ENCODE data around the gene CACNA1C. TPM values are rescaled to one million over a fixed set of nuclear protein-coding genes. Genes with fewer than 3 reads are reported as not detected.

The CACNA1C gene
- total and polyA plus RNA-seq, 2 donors (not counting 1 experiment from before 2014, with no cell fraction given) = 7.6 to 11.4 TPM

- no peaks in the 10 kb centered on the region for H3K27me3 ChIP-seq (ENCODE audit: control insufficient read depth, insufficient read depth, low read length)
- no peaks in the 10 kb centered on the region for H3K9me3 ChIP-seq (ENCODE audit: control insufficient read depth, insufficient read depth, low read depth, low read length)
- no peak for DNase-seq (ENCODE audit: low read depth in 2 of 2)
- H3K9ac ChIP-seq (ENCODE audit: insufficient read depth, low read length) = no peak overlapping the region
- no peak overlapping the region for H3K4me2 ChIP-seq (ENCODE audit: extremely low read depth, insufficient read depth, low read length)
- TF ChIP-seq EZH2 (IDR thresholded peaks at IDR 0.05; ENCODE audit: low read length, missing control alignments) (no peak), CTCF (conservative IDR thresholded peaks at IDR 0.05 in 1 of 2, IDR thresholded peaks at IDR 0.05 in 1 of 2; ENCODE audit: low read depth in 1 of 2, low read length in 2 of 2) (no peak)
- H3K27ac ChIP-seq (ENCODE audit: insufficient read depth, low read length) = no peak overlapping the region
- no peak overlapping the region for H2AFZ ChIP-seq (ENCODE audit: low read length)
- H3K36me3 ChIP-seq (ENCODE audit: control insufficient read depth, insufficient read depth, low read length) = peaks cover 2% of the 10 kb centered on the region
- H3K79me2 ChIP-seq (ENCODE audit: control insufficient read depth, insufficient read depth, low read length) = no peaks in the 10 kb centered on the region
- no peaks in the 10 kb centered on the region for H4K20me1 ChIP-seq (ENCODE audit: control insufficient read depth, extremely low read depth, insufficient read depth, low read length)
- H3K4me1 ChIP-seq (ENCODE audit: control insufficient read depth, extremely low read depth, insufficient read depth, low read length) = no peaks in the 10 kb centered on the region
- H3K4me3 ChIP-seq (replicated peaks in 1 of 4; ENCODE audit: control extremely low read depth in 1 of 4, insufficient read depth in 1 of 4, low read depth in 3 of 4, low read length in 4 of 4) = no peak overlapping the region
Observed at GRCh38 chr12:2668816-2669215, 616.0 kb downstream of the CACNA1C start.

- no peaks in the 10 kb centered on the region for H3K27me3 ChIP-seq (ENCODE audit: control insufficient read depth, insufficient read depth, low read length)
- TF ChIP-seq EZH2 (IDR thresholded peaks at IDR 0.05; ENCODE audit: low read length, missing control alignments) = no peak
- no peak for TF ChIP-seq CTCF (conservative IDR thresholded peaks at IDR 0.05 in 1 of 2, IDR thresholded peaks at IDR 0.05 in 1 of 2; ENCODE audit: low read depth in 1 of 2, low read length in 2 of 2)
- no peaks in the 10 kb centered on the region for H3K9me3 ChIP-seq (ENCODE audit: control insufficient read depth, insufficient read depth, low read depth, low read length)
- no peaks in the 10 kb centered on the region for H3K4me1 ChIP-seq (ENCODE audit: control insufficient read depth, extremely low read depth, insufficient read depth, low read length)
- DNase-seq (ENCODE audit: low read depth in 2 of 2) = no peak
- H3K9ac ChIP-seq (ENCODE audit: insufficient read depth, low read length) = no peak overlapping the region
- H3K4me3 ChIP-seq (replicated peaks in 1 of 4; ENCODE audit: control extremely low read depth in 1 of 4, insufficient read depth in 1 of 4, low read depth in 3 of 4, low read length in 4 of 4) = no peak overlapping the region
- H3K79me2 ChIP-seq (ENCODE audit: control insufficient read depth, insufficient read depth, low read length) = no peaks in the 10 kb centered on the region
- no peak overlapping the region for H3K27ac ChIP-seq (ENCODE audit: insufficient read depth, low read length)
- H4K20me1 ChIP-seq (ENCODE audit: control insufficient read depth, extremely low read depth, insufficient read depth, low read length) = no peaks in the 10 kb centered on the region
- no peak overlapping the region for H3K4me2 ChIP-seq (ENCODE audit: extremely low read depth, insufficient read depth, low read length)
- peaks cover 2% of the 10 kb centered on the region for H3K36me3 ChIP-seq (ENCODE audit: control insufficient read depth, insufficient read depth, low read length)
- H2AFZ ChIP-seq (ENCODE audit: low read length) = no peak overlapping the region
Observed at GRCh38 chr12:2669560-2669959, 616.8 kb downstream of the CACNA1C start.

GRCh38 chr12:2672863-2673262 is 620.1 kb downstream of the CACNA1C start:
- H3K4me3 ChIP-seq (replicated peaks in 1 of 4; ENCODE audit: control extremely low read depth in 1 of 4, insufficient read depth in 1 of 4, low read depth in 3 of 4, low read length in 4 of 4) = no peak overlapping the region
- no peak for TF ChIP-seq CTCF (conservative IDR thresholded peaks at IDR 0.05 in 1 of 2, IDR thresholded peaks at IDR 0.05 in 1 of 2; ENCODE audit: low read depth in 1 of 2, low read length in 2 of 2)
- no peak for TF ChIP-seq EZH2 (IDR thresholded peaks at IDR 0.05; ENCODE audit: low read length, missing control alignments)
- no peaks in the 10 kb centered on the region for H3K9me3 ChIP-seq (ENCODE audit: control insufficient read depth, insufficient read depth, low read depth, low read length)
- no peak overlapping the region for H3K4me2 ChIP-seq (ENCODE audit: extremely low read depth, insufficient read depth, low read length)
- H2AFZ ChIP-seq (ENCODE audit: low read length) = no peak overlapping the region
- H3K79me2 ChIP-seq (ENCODE audit: control insufficient read depth, insufficient read depth, low read length) = no peaks in the 10 kb centered on the region
- no peak overlapping the region for H3K9ac ChIP-seq (ENCODE audit: insufficient read depth, low read length)
- H3K36me3 ChIP-seq (ENCODE audit: control insufficient read depth, insufficient read depth, low read length) = peaks cover 2% of the 10 kb centered on the region
- no peak overlapping the region for H3K27ac ChIP-seq (ENCODE audit: insufficient read depth, low read length)
- H3K4me1 ChIP-seq (ENCODE audit: control insufficient read depth, extremely low read depth, insufficient read depth, low read length) = no peaks in the 10 kb centered on the region
- H3K27me3 ChIP-seq (ENCODE audit: control insufficient read depth, insufficient read depth, low read length) = no peaks in the 10 kb centered on the region
- no peaks in the 10 kb centered on the region for H4K20me1 ChIP-seq (ENCODE audit: control insufficient read depth, extremely low read depth, insufficient read depth, low read length)
- no peak for DNase-seq (ENCODE audit: low read depth in 2 of 2)
